GM12878 (cell line): Measurements from ENCODE around the gene CAPN7. TPM values are rescaled to one million over a fixed set of nuclear protein-coding genes. Genes with fewer than 3 reads are reported as not detected.

Experiments used
- ATAC-seq: fragments of 200-7000 bp; cut with Tn5 transposase; 3 replicates; pipeline ENCODE4 v1.9.1; 2020; ENCODE audit warnings: mild to moderate bottlenecking, moderate library complexity
- BruUV-seq: library from RNA; stranded (reverse); fragments of 400-500 nt; replicated peaks from 2 replicates; lab custom pipeline; 2021; lab: Mats Ljungman, UMichigan
- CTCF ChIA-PET: fragments of 300-600 bp; sonication (Branson Sonifier 250); formaldehyde crosslinking; extraction: SDS; loops from one replicate; lab custom pipeline; 2021; ENCODE audit warnings: inconsistent platforms; lab: Yijun Ruan, JAX
- POLR2A ChIA-PET: fragments of 350-600 bp; formaldehyde crosslinking; extraction: SDS; loops from one replicate; lab custom pipeline; 2021; ENCODE audit warnings: inconsistent platforms; lab: Charles Lee
- RAD21 ChIA-PET: fragments of 300-600 bp; sonication (Branson Sonifier 250); formaldehyde crosslinking; loops from one replicate; lab custom pipeline; 2023; ENCODE audit warnings: antibody characterized with exemption; ENCODE audit not compliant: unreplicated experiment; lab: Charles Lee
- SMC1A ChIA-PET: fragments of 300-600 bp; sonication (Branson Sonifier 250); formaldehyde crosslinking; loops from one replicate; lab custom pipeline; 2023; ENCODE audit not compliant: unreplicated experiment, uncharacterized antibody; lab: Charles Lee
- DNase-seq: peaks from one replicate; pipeline ENCODE4 v3.0.0-alpha.2; 2011; ENCODE audit warnings: low read depth, low spot score
- FAIRE-seq: peaks from 3 replicates; lab custom pipeline; 2011; peaks lifted over from hg19 to GRCh38; lab: Jason Lieb, UNC
- H2AFZ ChIP-seq: 2 replicates; pipeline ENCODE4 v1.6.0; 2011; ENCODE audit warnings: low read depth, low read length, control low read depth; ENCODE audit not compliant: control insufficient read depth
- H3K27ac ChIP-seq: 2 replicates; pipeline ENCODE4 v1.5.1; 2011; ENCODE audit warnings: control low read depth; ENCODE audit not compliant: control insufficient read depth, insufficient read depth
- H3K27me3 ChIP-seq, 2 experiments: replicated peaks in 1 of 2; 2 replicates each; pipeline versions ENCODE4 v1.6.0 to v1.6.1; 2011; ENCODE audit warnings: low read length in 1 of 2; ENCODE audit not compliant: control insufficient read depth in 2 of 2, insufficient read depth in 2 of 2
- H3K36me3 ChIP-seq, 2 experiments: 2 replicates each; pipeline ENCODE4 v1.5.1; 2011; ENCODE audit warnings: low read length in 1 of 2; ENCODE audit not compliant: control insufficient read depth in 2 of 2, insufficient read depth in 2 of 2
- H3K4me1 ChIP-seq: 2 replicates; pipeline ENCODE4 v1.6.1; 2011; ENCODE audit warnings: mild to moderate bottlenecking, low read length, moderate library complexity, mixed read lengths; ENCODE audit not compliant: control insufficient read depth, insufficient read depth
- H3K4me2 ChIP-seq: 2 replicates; pipeline ENCODE4 v1.6.0; 2011; ENCODE audit warnings: control low read depth; ENCODE audit not compliant: control insufficient read depth, insufficient read depth
- H3K4me3 ChIP-seq: fragments of 200-600 bp; sonication (generic); 2 replicates; pipeline ENCODE4 v1.5.1; 2016
- H3K79me2 ChIP-seq: 2 replicates; pipeline ENCODE4 v1.6.0; 2011; ENCODE audit warnings: low read length; ENCODE audit not compliant: control insufficient read depth, insufficient read depth
- H3K9ac ChIP-seq: 2 replicates; pipeline ENCODE4 v1.8.0; 2011; ENCODE audit warnings: low read length, control low read depth, mixed read lengths; ENCODE audit not compliant: control insufficient read depth, insufficient read depth
- H3K9me3 ChIP-seq: replicated peaks from 3 replicates; pipeline ENCODE4 v1.5.1; 2011; ENCODE audit warnings: mild to moderate bottlenecking, low read length; ENCODE audit not compliant: control insufficient read depth, insufficient read depth
- H4K20me1 ChIP-seq: 2 replicates; pipeline ENCODE4 v1.6.0; 2011; ENCODE audit not compliant: control insufficient read depth, insufficient read depth
- E4F1 ChIP-seq: fragments of 450-650 bp; IDR thresholded peaks from 2 replicates; pipeline ENCODE4 v1.6.1; 2018; ENCODE audit warnings: borderline replicate concordance, mild to moderate bottlenecking; ENCODE audit not compliant: partially characterized antibody
- EED ChIP-seq: sonication (generic); IDR thresholded peaks from 2 replicates; pipeline ENCODE4 v1.6.1; 2016; ENCODE audit warnings: antibody characterized with exemption, low read depth
- KDM1A ChIP-seq: fragments of 200-600 bp; sonication (generic); IDR thresholded peaks from 2 replicates; pipeline ENCODE4 v1.6.1; 2016; ENCODE audit warnings: borderline replicate concordance
- MTA3 ChIP-seq: IDR thresholded peaks from 2 replicates; pipeline ENCODE4 v1.6.1; 2012; ENCODE audit warnings: low read length, inconsistent platforms, borderline replicate concordance
- NFXL1 ChIP-seq: fragments of 450-650 bp; IDR thresholded peaks from 2 replicates; pipeline ENCODE4 v1.6.1; 2017; ENCODE audit warnings: antibody characterized with exemption, mild to moderate bottlenecking, borderline replicate concordance
- POLR2A ChIP-seq: IDR thresholded peaks from 2 replicates; pipeline ENCODE4 v1.6.1; 2011; ENCODE audit warnings: low read depth, mild to moderate bottlenecking, low read length
- RB1 ChIP-seq: fragments of 450-650 bp; formaldehyde crosslinking; IDR thresholded peaks from 2 replicates; pipeline ENCODE4 v1.6.1; 2017; ENCODE audit warnings: mild to moderate bottlenecking, borderline replicate concordance
- SKIL ChIP-seq: fragments of 450-650 bp; IDR thresholded peaks from 2 replicates; pipeline ENCODE4 v1.6.1; 2017; ENCODE audit warnings: mild to moderate bottlenecking, low read depth, inconsistent platforms; ENCODE audit not compliant: poor library complexity, severe bottlenecking
- WGBS: methylation state at CpG from one replicate; pipeline ENCODE4 v1.1.6; 2016; ENCODE audit warnings: low lambda C conversion rate; ENCODE audit not compliant: insufficient replicate concordance, insufficient coverage; ENCODE audit errors: missing lambda C conversion rate; 5-methylcytosine and 5-hydroxymethylcytosine counted together
- in situ Hi-C: fragments of 300-500 bp; cut with MboI; formaldehyde crosslinking; loops from 9 replicates; pipeline ENCODE4 v1.14.3; 2018; ENCODE audit warnings: mixed read lengths
- intact Hi-C: fragments of 100-400 bp; cut with micrococcal nuclease; formaldehyde crosslinking; loops from one replicate; pipeline ENCODE4 v1.14.2; 2022; ENCODE audit not compliant: unreplicated experiment
- polyA plus RNA-seq, 11 experiments: library from polyadenylated mRNA; depleted of rRNA in 4 of 11; unstranded in 6 of 11; stranded (reverse) in 5 of 11; fragments of >200 nt; fragmentation: Nextera tagmentation in 4 of 11; fragmentation: Illumina TruSeq in 1 of 11; extraction: Ambion mirVana in 4 of 11; extraction: Trizol in 1 of 11; gene quantifications; 1 replicate in 1 of 11; 2 replicates in 10 of 11; pipeline versions ENCODE4 v1.2.1 to v1.2.3, GENCODE V29; 2011 to 2016; ENCODE audit warnings: inconsistent platforms in 2 of 11, missing spikeins in 2 of 11, low read depth in 1 of 11
- total RNA-seq, 4 experiments: library from RNA; depleted of rRNA in 3 of 4; stranded (reverse); fragments of >200 nt in 3 of 4; fragmentation: Illumina TruSeq in 1 of 4; extraction: Trizol in 1 of 4; gene quantifications; 2 replicates each; pipeline versions ENCODE4 v1.2.1 to v1.2.3, GENCODE V29; 2013 to 2021

The CAPN7 gene
- total and polyA plus RNA-seq, 10 of the 15 experiments (the other 5 are each of a cell fraction or from before 2014, with no cell fraction given): 5.3 to 27.0 (median 18.2) TPM

GRCh38 chr3:15256861-15257341, 50.9 kb downstream of the CAPN7 start:
- POLR2A ChIA-PET: no interaction called here
- H3K79me2 ChIP-seq: no peaks in the 10 kb centered on the region
- WGBS: 78% methylated on average over 8 of the region's 8 CpGs
- H3K9ac ChIP-seq: no peak overlapping the region
- in situ Hi-C loops (no loop called here), intact Hi-C loops (no loop called here)
- no peak overlapping the region for H3K27ac ChIP-seq
- no peaks in the 10 kb centered on the region for H3K27me3 ChIP-seq
- H3K9me3 ChIP-seq: no peaks in the 10 kb centered on the region
- no peaks in the 10 kb centered on the region for H4K20me1 ChIP-seq
- peaks cover 36 to 44% of the 10 kb centered on the region in 2 experiments for H3K36me3 ChIP-seq
- no peak for TF ChIP-seq KDM1A
- TF ChIP-seq E4F1: no peak
- peak; percentile 13; the same call in 1 of the 2 replicates for TF ChIP-seq POLR2A
- ATAC-seq (no peak), FAIRE-seq (no peak), DNase-seq (no peak)
- H3K4me3 ChIP-seq: no peak overlapping the region
- BruUV-seq: no TSS peak
- no peak overlapping the region for H3K4me2 ChIP-seq
- CTCF ChIA-PET: interaction anchor here (0.7 to 3.5 kb wide), 6 partner anchors 10 to 149 kb away, joined by 3 to 31 read pairs (median 4); no protein-coding TSS in a partner anchor
- SMC1A ChIA-PET: interaction anchor here (0.7 to 1.7 kb wide), 4 partner anchors 11 to 149 kb away, joined by 3 to 8 read pairs (median 3); no protein-coding TSS in a partner anchor
- no peak overlapping the region for H2AFZ ChIP-seq
- RAD21 ChIA-PET: interaction anchor here (1.5 to 3.2 kb wide), 3 partner anchors 10 to 300 kb away, joined by 3 to 14 read pairs (median 5); no protein-coding TSS in a partner anchor
- H3K4me1 ChIP-seq: no peaks in the 10 kb centered on the region

- no peaks in the 10 kb centered on the region for H3K27me3 ChIP-seq
- DNase-seq (no peak), ATAC-seq (no peak), FAIRE-seq (no peak)
- ChIA-PET SMC1A (interaction anchor here (1.0 to 1.9 kb wide), 3 partner anchors 9 to 123 kb away, joined by 3 to 4 read pairs (median 3); no protein-coding TSS in a partner anchor), POLR2A (no interaction called here), CTCF (interaction anchor here (1.1 to 3.5 kb wide), 4 partner anchors 8 to 920 kb away, joined by 3 to 31 read pairs (median 11); no protein-coding TSS in a partner anchor), RAD21 (interaction anchor here (3.2 kb wide), 1 partner anchor 9 kb away, joined by 14 read pairs; no protein-coding TSS in a partner anchor)
- intact Hi-C loops: no loop called here
- H4K20me1 ChIP-seq: no peaks in the 10 kb centered on the region
- H2AFZ ChIP-seq: no peak overlapping the region
- H3K4me1 ChIP-seq: no peaks in the 10 kb centered on the region
- no peak overlapping the region for H3K4me3 ChIP-seq
- no peak overlapping the region for H3K4me2 ChIP-seq
- BruUV-seq: no TSS peak
- H3K9me3 ChIP-seq: no peaks in the 10 kb centered on the region
- H3K36me3 ChIP-seq: peaks cover 30 to 43% of the 10 kb centered on the region in 2 experiments
- H3K27ac ChIP-seq: no peak overlapping the region
- 92% methylated on average over 7 of the region's 7 CpGs for WGBS
- no peak overlapping the region for H3K9ac ChIP-seq
- in situ Hi-C loops: no loop called here
- H3K79me2 ChIP-seq: no peaks in the 10 kb centered on the region
- TF ChIP-seq MTA3 (no peak), SKIL (no peak), RB1 (no peak), NFXL1 (no peak), EED (no peak)
Measured at GRCh38 chr3:15258720-15259119, 52.7 kb downstream of the CAPN7 start.
